ENCODE data around the gene GSTO2. TPM values are rescaled to one million over a fixed set of nuclear protein-coding genes. Genes with fewer than 3 reads are reported as not detected.

GSTO2 gene
- total and polyA plus RNA-seq, 2 of the 13 experiments (the other 11 are each of a cell fraction or from before 2014, with no cell fraction given), result 2.1 to 7.9 TPM

DNA sequence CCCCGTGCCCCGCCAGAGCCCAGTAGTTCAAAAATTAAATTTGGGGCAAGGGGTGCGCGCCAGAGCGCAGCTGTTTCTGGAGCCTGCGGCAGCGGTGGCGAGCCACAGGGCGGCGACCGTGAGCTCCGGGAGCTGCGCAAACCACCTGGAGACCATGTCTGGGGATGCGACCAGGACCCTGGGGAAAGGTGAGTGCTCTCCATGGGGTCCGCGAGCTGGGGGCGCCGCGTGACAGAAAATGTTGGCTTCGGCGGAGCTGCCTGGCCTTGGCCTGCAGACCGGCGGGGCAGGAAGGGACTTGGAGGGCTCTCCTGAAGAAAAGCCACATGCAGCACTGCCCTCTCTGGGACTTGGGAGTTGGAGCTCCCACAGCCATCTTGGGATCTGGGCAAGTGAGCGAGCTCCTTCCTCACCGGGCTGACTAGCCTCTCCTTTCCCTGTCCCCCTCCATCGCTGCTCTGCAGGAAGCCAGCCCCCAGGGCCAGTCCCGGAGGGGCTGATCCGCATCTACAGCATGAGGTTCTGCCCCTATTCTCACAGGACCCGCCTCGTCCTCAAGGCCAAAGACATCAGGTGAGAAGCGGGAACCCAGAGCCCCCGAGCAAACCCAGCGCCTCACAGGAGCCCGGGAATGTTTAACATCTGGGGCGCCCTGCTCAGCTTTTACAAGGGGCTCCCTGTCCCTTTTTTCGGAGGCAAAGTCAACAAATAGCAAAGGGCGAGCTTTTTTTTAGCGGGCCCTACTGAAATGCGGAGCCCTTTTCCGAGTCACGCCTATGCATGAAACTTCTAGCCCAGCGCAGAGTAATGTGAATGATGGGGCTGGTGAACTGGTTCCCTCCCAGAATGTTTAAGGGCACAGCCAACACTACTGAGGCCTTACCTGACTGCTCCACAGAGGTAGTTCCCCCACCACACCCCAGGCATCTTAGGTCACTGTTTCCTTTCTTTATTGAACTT lies 6.1 kb downstream of the GSTO2 start (continued):
- TF ChIP-seq, protein P1, sequence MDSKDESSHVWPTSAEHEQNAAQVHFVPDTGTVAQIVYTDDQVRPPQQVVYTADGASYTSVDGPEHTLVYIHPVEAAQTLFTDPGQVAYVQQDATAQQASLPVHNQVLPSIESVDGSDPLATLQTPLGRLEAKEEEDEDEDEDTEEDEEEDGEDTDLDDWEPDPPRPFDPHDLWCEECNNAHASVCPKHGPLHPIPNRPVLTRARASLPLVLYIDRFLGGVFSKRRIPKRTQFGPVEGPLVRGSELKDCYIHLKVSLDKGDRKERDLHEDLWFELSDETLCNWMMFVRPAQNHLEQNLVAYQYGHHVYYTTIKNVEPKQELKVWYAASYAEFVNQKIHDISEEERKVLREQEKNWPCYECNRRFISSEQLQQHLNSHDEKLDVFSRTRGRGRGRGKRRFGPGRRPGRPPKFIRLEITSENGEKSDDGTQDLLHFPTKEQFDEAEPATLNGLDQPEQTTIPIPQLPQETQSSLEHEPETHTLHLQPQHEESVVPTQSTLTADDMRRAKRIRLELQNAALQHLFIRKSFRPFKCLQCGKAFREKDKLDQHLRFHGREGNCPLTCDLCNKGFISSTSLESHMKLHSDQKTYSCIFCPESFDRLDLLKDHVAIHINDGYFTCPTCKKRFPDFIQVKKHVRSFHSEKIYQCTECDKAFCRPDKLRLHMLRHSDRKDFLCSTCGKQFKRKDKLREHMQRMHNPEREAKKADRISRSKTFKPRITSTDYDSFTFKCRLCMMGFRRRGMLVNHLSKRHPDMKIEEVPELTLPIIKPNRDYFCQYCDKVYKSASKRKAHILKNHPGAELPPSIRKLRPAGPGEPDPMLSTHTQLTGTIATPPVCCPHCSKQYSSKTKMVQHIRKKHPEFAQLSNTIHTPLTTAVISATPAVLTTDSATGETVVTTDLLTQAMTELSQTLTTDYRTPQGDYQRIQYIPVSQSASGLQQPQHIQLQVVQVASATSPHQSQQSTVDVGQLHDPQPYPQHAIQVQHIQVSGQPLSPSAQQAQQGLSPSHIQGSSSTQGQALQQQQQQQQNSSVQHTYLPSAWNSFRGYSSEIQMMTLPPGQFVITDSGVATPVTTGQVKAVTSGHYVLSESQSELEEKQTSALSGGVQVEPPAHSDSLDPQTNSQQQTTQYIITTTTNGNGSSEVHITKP (CRISPR knock-in tag; IDR thresholded peaks at IDR 0.05; ENCODE audit: low read depth), result peak; percentile 96
- TF ChIP-seq NKX3-1 (CRISPR knock-in tag; IDR thresholded peaks at IDR 0.05), result no peak
- peak; percentile 52 for TF ChIP-seq PTBP1 (IDR thresholded peaks at IDR 0.05; ENCODE audit: low read depth, low read length, poor library complexity, severe bottlenecking)
- TF ChIP-seq, protein P2, sequence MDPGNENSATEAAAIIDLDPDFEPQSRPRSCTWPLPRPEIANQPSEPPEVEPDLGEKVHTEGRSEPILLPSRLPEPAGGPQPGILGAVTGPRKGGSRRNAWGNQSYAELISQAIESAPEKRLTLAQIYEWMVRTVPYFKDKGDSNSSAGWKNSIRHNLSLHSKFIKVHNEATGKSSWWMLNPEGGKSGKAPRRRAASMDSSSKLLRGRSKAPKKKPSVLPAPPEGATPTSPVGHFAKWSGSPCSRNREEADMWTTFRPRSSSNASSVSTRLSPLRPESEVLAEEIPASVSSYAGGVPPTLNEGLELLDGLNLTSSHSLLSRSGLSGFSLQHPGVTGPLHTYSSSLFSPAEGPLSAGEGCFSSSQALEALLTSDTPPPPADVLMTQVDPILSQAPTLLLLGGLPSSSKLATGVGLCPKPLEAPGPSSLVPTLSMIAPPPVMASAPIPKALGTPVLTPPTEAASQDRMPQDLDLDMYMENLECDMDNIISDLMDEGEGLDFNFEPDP (CRISPR knock-in tag; conservative IDR thresholded peaks at IDR 0.05), result no peak
- TF ChIP-seq STAG1 (CRISPR knock-in tag; IDR thresholded peaks at IDR 0.05), result peak; percentile 76
- no peak for TF ChIP-seq PAWR (CRISPR knock-in tag; IDR thresholded peaks at IDR 0.05; ENCODE audit: borderline replicate concordance)
- peak; percentile 28; the same call in 1 of the 2 replicates for TF ChIP-seq SP2 (CRISPR knock-in tag; IDR thresholded peaks at IDR 0.05)
- TF ChIP-seq CENPX (CRISPR knock-in tag; IDR thresholded peaks at IDR 0.05), result no peak
- TF ChIP-seq RFX3 (CRISPR knock-in tag; IDR thresholded peaks at IDR 0.05), result no peak
- TF ChIP-seq, protein P3, sequence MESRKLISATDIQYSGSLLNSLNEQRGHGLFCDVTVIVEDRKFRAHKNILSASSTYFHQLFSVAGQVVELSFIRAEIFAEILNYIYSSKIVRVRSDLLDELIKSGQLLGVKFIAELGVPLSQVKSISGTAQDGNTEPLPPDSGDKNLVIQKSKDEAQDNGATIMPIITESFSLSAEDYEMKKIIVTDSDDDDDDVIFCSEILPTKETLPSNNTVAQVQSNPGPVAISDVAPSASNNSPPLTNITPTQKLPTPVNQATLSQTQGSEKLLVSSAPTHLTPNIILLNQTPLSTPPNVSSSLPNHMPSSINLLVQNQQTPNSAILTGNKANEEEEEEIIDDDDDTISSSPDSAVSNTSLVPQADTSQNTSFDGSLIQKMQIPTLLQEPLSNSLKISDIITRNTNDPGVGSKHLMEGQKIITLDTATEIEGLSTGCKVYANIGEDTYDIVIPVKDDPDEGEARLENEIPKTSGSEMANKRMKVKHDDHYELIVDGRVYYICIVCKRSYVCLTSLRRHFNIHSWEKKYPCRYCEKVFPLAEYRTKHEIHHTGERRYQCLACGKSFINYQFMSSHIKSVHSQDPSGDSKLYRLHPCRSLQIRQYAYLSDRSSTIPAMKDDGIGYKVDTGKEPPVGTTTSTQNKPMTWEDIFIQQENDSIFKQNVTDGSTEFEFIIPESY (CRISPR knock-in tag; IDR thresholded peaks at IDR 0.05), result peak; percentile 57; the same call in 1 of the 2 replicates
- TF ChIP-seq, protein P4, sequence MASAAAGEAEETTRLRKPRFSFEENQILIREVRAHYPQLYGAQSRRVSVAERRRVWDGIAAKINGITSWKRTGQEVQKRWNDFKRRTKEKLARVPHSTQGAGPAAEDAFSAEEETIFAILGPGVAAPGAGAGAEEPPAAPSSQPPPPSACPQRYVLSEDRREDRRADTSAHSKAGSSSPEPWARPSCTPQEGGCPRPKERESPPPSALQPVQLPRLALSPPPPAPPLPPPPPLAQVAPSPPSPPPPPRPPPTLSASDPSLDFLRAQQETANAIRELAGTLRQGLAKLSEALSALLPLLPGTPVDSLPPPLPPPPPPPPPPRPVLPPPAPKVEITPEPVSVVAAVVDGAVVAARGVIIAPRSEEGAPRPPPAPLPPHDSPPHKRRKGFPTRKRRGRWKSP (CRISPR knock-in tag; IDR thresholded peaks at IDR 0.05), result 0 out of 2 replicates have a peak, but pooled peaks have one; percentile 41
- no peak for TF ChIP-seq ATF7 (IDR thresholded peaks at IDR 0.05)
- TF ChIP-seq ATF7 (CRISPR knock-in tag; IDR thresholded peaks at IDR 0.05), result no peak
- no peak for TF ChIP-seq HES4 (CRISPR knock-in tag; IDR thresholded peaks at IDR 0.05; ENCODE audit: borderline replicate concordance)
- TF ChIP-seq HCFC1 (IDR thresholded peaks at IDR 0.05; ENCODE audit: low read depth, low read length), result no peak
- TF ChIP-seq HDAC2 (CRISPR knock-in tag; IDR thresholded peaks at IDR 0.05), result peak; percentile 37; the same call in 1 of the 2 replicates
- TF ChIP-seq SATB2 (CRISPR knock-in tag; IDR thresholded peaks at IDR 0.05), result no peak
- no peak for TF ChIP-seq SRSF9 (IDR thresholded peaks at IDR 0.05; ENCODE audit: borderline replicate concordance, insufficient read depth, low read depth, low read length, poor library complexity, severe bottlenecking)
- TF ChIP-seq NFE2 (CRISPR knock-in tag; IDR thresholded peaks at IDR 0.05), result no peak

Data from HepG2 (cell line).